GM18498 (cell line): ENCODE results near the gene OR51B6.
A peak's percentile ranks its signal among the peaks of the same experiment; 100 is the strongest.
"Not testable (repeated sequence)": the region's sequence is repeated elsewhere in the genome, so short reads cannot be mapped to it uniquely, and the experiment has no call there.

Experiments
- ATAC-seq: cut with Tn5 transposase; IDR thresholded peaks from one replicate; pipeline ENCODE4 v1.9.1; 2021; ENCODE audit warnings: mild to moderate bottlenecking, moderate library complexity; ENCODE audit not compliant: unreplicated experiment

OR51B6 gene

GRCh38 chr11:5363679-5364078, 12.4 kb downstream of the OR51B6 start:
- no peak for ATAC-seq

DNA sequence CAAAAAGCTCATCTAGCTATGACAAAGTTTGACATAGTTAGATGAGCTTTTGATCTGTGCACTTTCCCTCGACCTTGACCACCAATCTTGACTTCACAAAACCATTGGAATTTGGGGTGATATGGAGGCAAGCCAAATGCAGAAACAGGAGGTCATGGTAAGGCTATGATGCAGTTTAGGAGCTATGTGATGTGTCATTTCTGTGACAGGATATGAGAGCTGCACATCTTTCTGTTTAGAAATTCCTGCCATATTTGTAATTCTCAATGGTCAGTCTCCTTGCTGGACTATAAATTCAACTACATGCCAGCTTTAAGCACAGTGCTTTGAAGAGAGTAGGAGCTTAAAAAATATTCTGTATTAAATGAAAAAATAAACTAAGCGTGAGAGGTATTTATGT, 12.9 kb downstream of the OR51B6 start:
- no peak for ATAC-seq

DNA sequence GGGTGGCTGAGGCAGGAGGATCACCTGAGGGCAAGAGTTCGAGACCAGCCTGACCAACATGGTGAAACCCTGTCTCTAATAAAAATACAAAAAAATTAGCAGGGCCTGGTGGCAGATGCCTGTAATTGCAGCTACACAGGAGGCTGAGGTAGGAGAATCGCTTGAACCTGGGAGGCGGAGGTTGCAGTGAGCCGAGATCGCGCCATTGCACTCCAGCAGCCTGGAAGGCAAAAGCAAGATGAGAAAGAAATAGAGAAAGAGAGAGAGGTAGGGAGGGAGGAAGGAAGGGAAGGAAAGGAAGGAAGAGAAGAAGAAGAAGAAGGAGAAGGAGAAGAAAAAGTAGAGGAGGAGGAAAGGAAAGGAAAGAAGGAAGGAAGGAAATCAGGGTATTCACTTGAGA, 15.1 kb downstream of the OR51B6 start:
- not testable (repeated sequence) for ATAC-seq

- no peak for ATAC-seq
Measured at GRCh38 chr11:5366856-5367255, 15.5 kb downstream of the OR51B6 start.

DNA sequence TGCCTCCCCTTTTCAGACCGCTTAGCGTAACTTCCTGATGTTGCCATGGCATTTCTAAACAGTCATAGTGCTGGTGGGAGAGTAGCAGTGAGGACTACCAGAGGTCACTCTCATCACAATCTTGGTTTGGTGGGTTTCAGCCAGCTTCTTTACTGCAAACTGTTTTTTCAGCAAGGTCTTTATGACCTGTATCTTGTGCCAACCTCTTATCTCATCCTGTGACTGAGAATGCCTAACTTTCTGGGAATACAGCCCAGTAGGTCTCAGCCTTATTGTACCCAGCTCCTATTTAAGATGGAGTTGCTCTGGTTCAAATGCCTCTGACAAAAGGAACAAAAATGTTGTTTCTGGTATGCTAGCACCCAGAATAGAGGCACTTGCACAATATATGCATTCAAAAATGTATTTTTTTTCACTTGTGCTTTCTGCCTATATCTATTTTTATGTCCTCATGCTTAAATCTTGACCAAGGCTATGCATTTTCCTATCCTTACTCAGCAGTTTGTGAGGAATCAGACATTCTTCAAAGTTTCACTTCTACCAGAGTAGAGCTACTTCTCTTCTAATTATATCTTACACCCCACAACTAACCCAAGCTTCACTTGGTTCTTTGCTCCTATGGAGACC, 16.3 kb downstream of the OR51B6 start:
- ATAC-seq, result no peak

GRCh38 chr11:5368502-5369043, 17.3 kb downstream of the OR51B6 start:
- ATAC-seq, result no peak

DNA sequence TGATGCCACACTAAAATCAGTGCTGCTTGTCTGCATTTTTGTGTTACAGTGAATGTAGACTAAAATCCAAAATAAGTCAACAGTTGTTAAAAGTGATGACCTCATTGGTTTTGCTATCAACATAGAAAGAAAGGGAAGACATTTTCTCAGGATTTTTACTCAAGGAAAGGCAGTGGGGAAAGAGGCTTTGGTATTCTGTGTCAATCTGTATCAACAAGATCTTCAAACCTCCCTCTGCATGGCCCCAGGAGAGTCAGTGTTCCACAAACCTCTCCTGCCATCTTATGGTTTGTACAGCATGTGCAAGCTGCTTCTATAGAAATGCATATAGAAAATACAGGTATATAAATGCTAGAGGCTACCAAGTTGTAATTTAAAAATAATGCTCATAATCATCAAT, 18.5 kb downstream of the OR51B6 start:
- peak; percentile 65 for ATAC-seq

DNA sequence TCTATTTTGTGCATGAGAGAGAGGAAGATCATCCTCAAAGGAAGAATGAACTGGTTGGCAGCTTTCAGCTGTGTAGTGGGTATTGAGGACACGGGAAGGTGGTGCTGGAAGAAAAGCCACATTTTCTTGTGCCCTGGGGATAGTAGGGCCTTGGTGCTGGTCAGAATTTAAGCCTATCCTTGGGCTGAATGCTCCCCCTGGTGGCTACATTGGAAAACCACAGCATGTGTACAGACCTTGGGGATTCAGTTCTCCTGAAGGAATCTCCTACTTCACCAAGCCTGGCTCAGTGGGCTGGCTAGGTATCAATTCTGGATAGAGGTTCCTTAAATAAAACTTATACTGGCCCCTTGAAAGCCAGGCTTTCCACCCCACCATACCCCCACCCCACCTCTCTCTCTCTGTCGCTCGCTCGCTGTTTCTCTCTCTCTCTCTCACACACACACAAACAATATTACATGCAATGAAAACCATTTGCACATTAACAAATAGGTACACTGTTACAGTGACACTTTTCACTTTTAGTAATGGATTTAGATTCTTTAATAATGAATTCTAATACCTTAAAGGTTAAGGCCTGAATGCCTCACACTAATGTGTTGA, 29.5 kb downstream of the OR51B6 start:
- ATAC-seq, result peak; percentile 96

- no peak for ATAC-seq
Measured at GRCh38 chr11:5383576-5383975, 32.3 kb downstream of the OR51B6 start, which contains the start of gene OR51M1. TSS of gene OR51M1 (plus strand) at chr11:5383812. CDS start at chr11:5389399, 5,587 bp downstream.

DNA sequence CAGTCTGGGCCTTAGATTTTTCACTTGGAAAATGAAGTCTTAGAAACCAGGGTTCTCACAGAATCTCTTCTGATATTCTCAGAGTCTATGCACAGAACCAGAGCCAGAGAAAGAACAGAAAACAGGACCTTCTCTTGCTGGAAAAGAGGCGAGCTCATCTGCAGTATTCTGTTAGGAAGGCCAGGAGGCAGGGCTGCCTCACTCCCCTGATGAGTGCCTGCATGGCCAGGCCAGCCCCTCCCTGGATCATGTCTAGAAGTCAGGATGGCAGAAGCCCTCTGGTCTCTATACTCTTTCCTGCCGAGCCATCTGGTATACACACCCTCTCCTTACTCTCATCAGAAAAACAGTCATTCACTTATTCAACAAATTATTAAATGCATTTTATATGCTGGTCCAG, 33.0 kb downstream of the OR51B6 start:
- ATAC-seq, result no peak

DNA sequence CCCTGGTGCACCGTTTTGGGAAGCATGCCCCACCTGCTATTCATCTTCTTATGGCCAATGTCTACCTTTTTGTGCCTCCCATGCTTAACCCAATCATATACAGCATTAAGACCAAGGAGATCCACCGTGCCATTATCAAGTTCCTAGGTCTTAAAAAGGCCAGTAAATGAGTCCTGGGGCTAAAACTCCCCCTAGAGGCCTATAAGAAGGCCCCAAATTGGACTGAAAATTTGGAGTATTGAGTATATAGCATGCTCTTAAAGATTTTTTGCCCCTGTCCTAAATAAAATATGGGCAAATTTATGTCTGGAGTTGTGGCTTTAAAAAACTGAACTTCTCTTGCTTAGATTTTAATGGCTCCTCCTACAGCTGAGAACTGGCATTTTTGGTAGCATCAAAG, 38.9 kb downstream of the OR51B6 start:
- no peak for ATAC-seq

DNA sequence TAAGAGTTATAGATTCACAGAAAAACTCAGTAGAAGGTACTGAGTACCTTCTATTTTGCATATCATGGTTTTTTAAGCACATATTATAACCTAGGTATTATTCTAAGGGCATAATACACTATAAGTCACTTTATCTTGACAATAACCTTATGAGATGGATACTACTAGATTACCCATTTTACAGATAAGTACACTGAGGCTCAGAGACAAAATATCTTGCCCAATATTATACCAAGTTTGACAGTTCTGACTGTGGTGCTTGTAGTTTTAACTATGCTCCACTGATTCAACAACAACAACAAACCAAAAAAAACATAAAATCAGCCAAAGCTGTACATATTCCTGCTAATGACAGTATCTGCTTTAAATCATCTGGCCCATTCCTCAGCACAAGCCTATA, 42.8 kb downstream of the OR51B6 start:
- no peak for ATAC-seq

DNA sequence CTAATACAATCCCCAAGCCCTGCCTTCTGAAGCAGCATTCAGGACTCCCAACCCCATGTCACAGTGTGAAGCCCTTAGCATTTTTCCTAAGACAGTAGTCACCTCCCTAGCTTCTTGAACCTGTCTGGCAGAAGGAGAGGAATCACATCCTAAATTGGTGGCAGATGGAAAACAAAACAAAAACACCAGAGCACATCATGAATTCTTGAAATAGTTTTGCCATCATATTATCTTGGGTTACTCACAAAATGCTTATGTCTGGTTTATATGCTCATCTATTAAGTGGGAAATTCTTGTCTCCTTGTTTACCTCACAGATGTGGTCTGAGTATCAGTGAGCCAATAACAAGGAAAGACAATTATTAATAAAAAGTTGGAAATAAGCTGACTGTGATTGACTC, 47.6 kb downstream of the OR51B6 start:
- ATAC-seq, result no peak
